Dendritic cell treated with granulocyte-macrophage colony-stimulating factor and Interleukin-4, amounts not matched to agents 40 ng/mL and 50 ng/mL, for 4 days (primary cell): ENCODE results near the gene ERBB4.
"Not testable (repeated sequence)": the region's sequence is repeated elsewhere in the genome, so short reads cannot be mapped to it uniquely, and the experiment has no call there.

Experiments used
- H3K27ac Mint-ChIP-seq: one replicate; pipeline ENCODE4 v1.8.0; 2022; ENCODE audit warnings: mild to moderate bottlenecking, mixed read lengths
- H3K27me3 Mint-ChIP-seq: one replicate; pipeline ENCODE4 v1.8.0; 2022; ENCODE audit warnings: mild to moderate bottlenecking, mixed read lengths
- H3K36me3 Mint-ChIP-seq: one replicate; pipeline ENCODE4 v1.8.0; 2022; ENCODE audit warnings: low read depth, mixed read lengths
- H3K4me1 Mint-ChIP-seq: one replicate; pipeline ENCODE4 v1.8.0; 2022; ENCODE audit warnings: low read depth, mixed read lengths
- H3K4me3 Mint-ChIP-seq: one replicate; pipeline ENCODE4 v1.8.0; 2022; ENCODE audit warnings: mild to moderate bottlenecking, moderate library complexity, mixed read lengths
- H3K9me3 Mint-ChIP-seq: one replicate; pipeline ENCODE4 v1.8.0; 2022; ENCODE audit warnings: mixed read lengths
- intact Hi-C: fragments of 100-400 bp; cut with micrococcal nuclease; formaldehyde crosslinking; loops from one replicate; pipeline ENCODE4 v1.15.0; 2022

Gene ERBB4

DNA sequence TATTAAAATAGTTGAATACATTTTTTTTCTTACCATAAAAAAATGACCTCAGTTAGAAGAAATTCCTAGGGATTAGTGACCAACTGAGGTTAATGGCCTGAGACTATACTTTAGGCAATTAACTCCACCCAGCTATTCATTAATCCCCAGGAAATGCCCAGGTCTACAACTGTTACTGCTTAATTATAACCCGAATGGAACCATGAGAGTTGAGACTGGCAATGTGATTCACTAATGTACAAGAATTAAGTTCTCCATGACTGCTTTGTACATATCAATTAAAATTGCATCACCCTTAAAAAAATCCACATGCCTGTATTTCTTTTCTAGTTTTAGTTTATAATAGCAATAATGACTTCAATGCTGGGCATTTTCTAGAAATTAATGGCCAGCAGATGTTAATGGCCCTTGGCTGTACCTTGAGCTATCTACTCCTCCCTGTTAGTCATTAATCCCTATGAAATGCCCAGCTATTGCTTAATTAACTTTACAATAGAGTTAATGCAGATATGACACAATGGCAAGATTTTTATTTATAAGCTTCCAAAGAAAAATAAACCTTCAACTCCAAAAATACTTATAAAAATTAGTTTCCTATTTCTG is 44.1 kb downstream of the ERBB4 start:
- Mint-ChIP-seq H3K27me3 (no peaks in the 10 kb centered on the region), H3K4me1 (no peaks in the 10 kb centered on the region), H3K36me3 (no peaks in the 10 kb centered on the region), H3K9me3 (no peaks in the 10 kb centered on the region), H3K27ac (no peak overlapping the region), H3K4me3 (no peak overlapping the region)
- intact Hi-C loops = no loop called here

DNA sequence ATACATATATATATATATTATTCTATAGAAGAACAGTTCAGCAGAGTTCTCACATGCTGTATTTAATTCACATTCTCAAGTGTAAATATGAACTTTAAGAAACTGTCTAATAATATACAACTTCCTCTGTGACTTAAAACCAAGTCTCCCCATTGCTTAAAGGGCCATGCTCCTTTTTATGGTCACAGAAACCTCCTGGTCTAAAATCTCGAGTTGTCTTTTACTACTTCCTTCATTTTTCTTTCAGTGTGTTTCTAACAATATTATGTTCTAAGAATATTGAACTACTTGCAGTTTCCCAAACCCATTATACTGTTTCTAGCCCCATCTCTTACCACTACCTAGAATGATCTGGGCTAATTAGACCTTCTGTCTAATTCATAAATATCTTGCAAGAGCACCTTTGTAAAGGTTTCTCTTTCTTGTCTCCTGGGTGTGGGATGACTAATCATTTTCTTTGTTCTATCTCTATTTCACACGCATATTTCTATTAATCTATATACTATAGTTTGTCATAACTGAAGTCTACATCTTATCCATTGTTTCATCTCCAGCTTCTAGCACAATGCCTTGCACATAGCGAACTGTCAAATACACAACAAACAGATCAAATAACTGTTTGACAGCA is 48.8 kb downstream of the ERBB4 start:
- no peaks in the 10 kb centered on the region for H3K9me3 Mint-ChIP-seq
- intact Hi-C loops = no loop called here
- H3K4me1 Mint-ChIP-seq = no peaks in the 10 kb centered on the region
- H3K4me3 Mint-ChIP-seq = no peak overlapping the region
- no peak overlapping the region for H3K27ac Mint-ChIP-seq
- no peaks in the 10 kb centered on the region for H3K27me3 Mint-ChIP-seq
- H3K36me3 Mint-ChIP-seq = no peaks in the 10 kb centered on the region

DNA sequence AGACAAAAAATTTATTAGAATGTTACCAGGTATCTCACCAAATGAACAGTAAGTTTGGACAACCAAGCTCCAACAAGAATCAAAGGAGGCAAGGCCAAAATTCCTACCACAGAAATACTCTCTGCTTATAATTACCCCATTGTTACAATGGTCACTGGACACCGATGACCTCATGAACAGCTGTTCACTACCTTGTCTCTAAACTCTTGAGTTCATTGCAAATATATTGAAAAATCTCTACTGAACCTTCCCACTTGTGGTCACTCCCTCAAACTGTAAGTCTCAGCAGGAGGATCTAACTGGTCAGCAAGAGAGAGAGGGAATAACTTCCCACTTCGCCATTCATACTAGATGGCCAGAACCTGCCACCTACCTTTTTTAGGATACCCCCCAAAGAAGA is 50.0 kb downstream of the ERBB4 start:
- Mint-ChIP-seq H3K4me1 (no peaks in the 10 kb centered on the region), H3K36me3 (no peaks in the 10 kb centered on the region), H3K9me3 (no peaks in the 10 kb centered on the region), H3K27ac (no peak overlapping the region), H3K27me3 (no peaks in the 10 kb centered on the region), H3K4me3 (no peak overlapping the region)
- intact Hi-C loops = no loop called here

DNA sequence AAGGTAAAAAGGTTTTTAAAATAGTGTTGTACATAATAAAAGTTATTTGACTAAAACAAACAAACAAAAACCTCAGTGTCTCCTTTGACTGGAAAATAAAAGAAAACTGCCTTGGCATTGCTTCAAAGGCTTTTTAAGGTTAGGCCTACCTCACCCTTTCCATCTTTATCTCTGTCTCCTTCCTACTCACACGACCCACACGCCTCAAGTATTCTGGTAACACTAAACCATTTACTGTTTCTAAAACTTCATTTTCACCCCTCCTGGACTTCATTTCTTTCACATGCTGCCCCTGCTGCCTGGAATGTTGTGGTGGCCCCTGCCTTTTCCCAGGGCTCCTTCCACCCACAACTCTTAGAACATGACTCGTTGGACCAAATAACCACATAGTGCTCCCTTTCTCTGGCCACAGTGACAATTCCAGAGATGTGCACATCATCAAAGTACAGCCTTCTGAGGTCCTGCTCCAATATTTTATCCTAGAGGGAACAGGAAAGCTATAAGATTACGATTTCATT is 54.0 kb downstream of the ERBB4 start:
- H3K4me3 Mint-ChIP-seq = no peak overlapping the region
- no peaks in the 10 kb centered on the region for H3K9me3 Mint-ChIP-seq
- intact Hi-C loops = no loop called here
- H3K4me1 Mint-ChIP-seq = no peaks in the 10 kb centered on the region
- H3K36me3 Mint-ChIP-seq = no peaks in the 10 kb centered on the region
- no peaks in the 10 kb centered on the region for H3K27me3 Mint-ChIP-seq
- no peak overlapping the region for H3K27ac Mint-ChIP-seq

DNA sequence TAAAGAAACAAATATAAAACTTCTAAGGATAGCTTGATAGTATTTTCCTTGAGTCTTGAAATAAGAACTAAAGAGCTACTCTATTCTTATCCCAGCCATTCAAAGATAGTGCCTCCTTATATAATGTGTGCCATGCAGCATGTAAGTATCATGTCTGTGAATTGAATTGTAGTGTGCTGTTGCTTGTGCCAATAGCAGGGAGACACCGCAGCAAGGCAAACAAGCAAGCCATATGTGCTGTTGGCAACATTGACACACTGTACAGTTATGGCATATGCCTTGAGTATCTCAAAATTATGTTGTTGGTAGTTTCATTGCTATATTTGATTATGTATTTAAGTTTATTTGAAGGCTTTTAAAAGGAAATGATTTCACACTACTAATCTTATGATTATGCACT is 58.2 kb downstream of the ERBB4 start:
- H3K36me3 Mint-ChIP-seq = no peaks in the 10 kb centered on the region
- intact Hi-C loops = no loop called here
- no peak overlapping the region for H3K27ac Mint-ChIP-seq
- no peak overlapping the region for H3K4me3 Mint-ChIP-seq
- no peaks in the 10 kb centered on the region for H3K27me3 Mint-ChIP-seq
- H3K9me3 Mint-ChIP-seq = no peaks in the 10 kb centered on the region
- no peaks in the 10 kb centered on the region for H3K4me1 Mint-ChIP-seq

DNA sequence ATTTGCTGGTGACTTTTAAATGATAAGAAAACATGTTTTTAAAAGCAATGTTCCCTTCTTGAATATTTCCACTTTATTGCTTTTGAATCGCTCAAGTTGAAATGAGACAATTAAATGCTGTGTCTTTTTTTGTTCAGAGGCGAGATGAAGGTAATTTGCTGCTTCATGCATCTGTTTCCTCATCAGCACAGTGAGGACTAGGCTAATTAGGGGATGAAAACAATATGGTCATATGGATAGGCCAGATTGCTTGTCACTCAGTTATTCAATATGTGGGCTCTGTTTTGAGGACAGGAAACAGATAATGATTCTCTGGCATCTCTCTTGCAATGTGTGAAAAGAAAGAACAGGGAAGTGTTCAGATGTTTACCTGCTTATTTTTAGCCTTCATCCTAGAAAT is 61.0 kb downstream of the ERBB4 start:
- intact Hi-C loops = no loop called here

DNA sequence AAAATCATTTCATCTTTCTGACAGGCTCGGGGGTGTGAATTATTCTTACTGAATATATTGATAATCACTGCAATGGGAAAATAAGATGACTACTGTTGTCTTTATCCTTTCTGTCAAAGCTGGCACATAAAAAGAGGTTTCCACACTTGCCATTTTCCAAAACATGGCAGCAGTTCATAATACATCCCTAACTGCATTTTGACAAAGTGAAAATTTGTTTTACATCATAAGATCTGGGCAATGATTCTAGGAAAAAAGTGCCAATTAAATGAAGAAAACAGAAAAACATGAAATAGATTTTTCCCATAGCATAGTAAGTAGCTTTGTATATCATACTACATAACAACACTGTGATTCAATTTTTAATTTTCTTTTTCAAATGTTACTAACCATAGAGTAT is 65.4 kb downstream of the ERBB4 start:
- Mint-ChIP-seq H3K9me3 (no peaks in the 10 kb centered on the region), H3K4me1 (no peaks in the 10 kb centered on the region), H3K36me3 (no peaks in the 10 kb centered on the region), H3K27ac (no peak overlapping the region), H3K4me3 (no peak overlapping the region), H3K27me3 (no peaks in the 10 kb centered on the region)
- intact Hi-C loops = no loop called here

More for the DNA sequence above, 61.0 kb downstream of the ERBB4 start:
- no peaks in the 10 kb centered on the region for H3K9me3 Mint-ChIP-seq
- no peaks in the 10 kb centered on the region for H3K27me3 Mint-ChIP-seq
- no peak overlapping the region for H3K4me3 Mint-ChIP-seq
- no peak overlapping the region for H3K27ac Mint-ChIP-seq
- H3K36me3 Mint-ChIP-seq = no peaks in the 10 kb centered on the region
- no peaks in the 10 kb centered on the region for H3K4me1 Mint-ChIP-seq

DNA sequence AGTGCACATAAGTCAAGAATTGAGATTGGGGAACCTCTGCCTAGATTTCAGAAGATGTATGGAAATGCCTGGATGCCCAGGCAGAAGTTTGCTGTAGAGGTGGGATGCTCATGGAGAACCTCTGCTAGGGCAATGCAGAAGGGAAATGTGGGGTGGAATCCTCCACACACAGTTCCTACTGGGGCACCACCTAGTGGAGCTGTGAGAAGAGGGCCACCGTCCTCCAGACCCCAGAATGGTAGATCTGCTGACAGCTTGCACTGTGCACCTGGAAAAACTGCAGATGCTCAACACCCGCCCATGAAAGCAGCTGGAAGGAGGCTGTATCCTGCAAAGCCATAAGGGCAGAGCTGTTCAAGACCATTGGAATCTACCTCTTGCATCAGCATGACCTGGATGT is 71.1 kb downstream of the ERBB4 start:
- H3K4me3 Mint-ChIP-seq, H3K9me3 Mint-ChIP-seq, H3K27me3 Mint-ChIP-seq, H3K27ac Mint-ChIP-seq, H3K36me3 Mint-ChIP-seq, intact Hi-C loops, H3K4me1 Mint-ChIP-seq: not testable (repeated sequence)

DNA sequence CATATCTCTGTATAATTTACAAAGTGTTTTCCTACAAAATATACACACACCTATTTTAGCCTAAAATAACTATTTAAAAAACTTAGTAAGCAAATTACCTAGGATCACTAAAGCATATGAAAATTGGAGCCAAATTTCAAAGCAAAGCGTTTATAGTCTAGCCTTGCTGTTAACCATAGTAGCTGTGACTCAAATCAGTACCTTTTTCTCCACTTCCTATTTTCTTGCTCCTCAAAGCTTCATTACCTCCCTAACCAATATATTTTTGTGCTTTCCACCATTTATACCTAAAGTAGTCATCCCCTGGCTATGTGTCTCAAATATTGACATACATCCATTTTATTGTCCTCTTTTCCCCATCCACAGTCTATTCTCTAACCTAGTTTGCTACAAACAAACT is 73.1 kb downstream of the ERBB4 start:
- Mint-ChIP-seq H3K9me3 (peaks cover 14% of the 10 kb centered on the region), H3K27ac (no peak overlapping the region)

DNA sequence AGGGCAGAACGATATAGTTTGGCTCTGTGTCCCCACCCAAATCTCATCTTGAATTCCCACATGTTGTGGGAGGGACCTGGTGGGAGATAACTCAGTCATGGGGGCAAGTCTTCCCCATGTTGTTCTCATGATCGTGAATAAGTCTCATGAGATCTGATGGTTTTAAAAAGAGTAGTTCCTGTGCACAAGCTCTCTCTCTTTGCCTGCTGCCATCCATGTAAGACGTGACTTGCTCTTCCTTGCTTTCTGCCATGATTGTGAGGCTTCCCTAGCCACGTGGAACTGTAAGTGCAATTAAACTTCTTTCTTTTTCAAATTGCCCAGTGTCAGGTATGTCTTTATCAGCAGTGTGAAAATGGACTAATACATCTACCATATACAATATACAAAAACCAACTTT is 76.9 kb downstream of the ERBB4 start:
- intact Hi-C loops = not testable (repeated sequence)

More for the DNA sequence above, 73.1 kb downstream of the ERBB4 start:
- intact Hi-C loops = no loop called here
- Mint-ChIP-seq H3K4me1 (no peaks in the 10 kb centered on the region), H3K27me3 (no peaks in the 10 kb centered on the region), H3K36me3 (no peaks in the 10 kb centered on the region), H3K4me3 (no peak overlapping the region)

DNA sequence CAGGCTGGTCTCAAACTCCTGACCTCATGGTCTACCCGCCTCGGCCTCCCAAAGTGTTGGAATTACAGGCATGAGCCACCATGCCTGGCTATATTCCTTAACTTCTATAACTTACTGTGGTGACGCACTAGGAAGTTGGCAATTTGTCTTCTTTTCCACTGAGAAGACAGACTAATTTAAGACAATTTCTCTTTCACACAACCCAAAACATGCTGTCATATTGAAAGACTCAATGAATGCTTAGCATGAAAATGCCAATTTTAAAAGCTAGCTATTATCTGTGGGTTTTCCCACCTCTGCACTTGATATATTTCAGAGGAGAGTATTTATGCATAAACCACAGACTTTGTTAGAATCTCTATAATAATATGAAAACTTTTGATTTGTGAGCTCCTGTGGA is 84.5 kb downstream of the ERBB4 start:
- Mint-ChIP-seq H3K4me3 (no peak overlapping the region), H3K36me3 (no peaks in the 10 kb centered on the region), H3K9me3 (no peaks in the 10 kb centered on the region), H3K27ac (no peak overlapping the region), H3K27me3 (no peaks in the 10 kb centered on the region), H3K4me1 (no peaks in the 10 kb centered on the region)
- intact Hi-C loops = no loop called here

More for the DNA sequence above, 76.9 kb downstream of the ERBB4 start:
- not testable (repeated sequence) for H3K27ac Mint-ChIP-seq, H3K4me1 Mint-ChIP-seq, H3K4me3 Mint-ChIP-seq, H3K27me3 Mint-ChIP-seq, H3K36me3 Mint-ChIP-seq
- peaks cover 23% of the 10 kb centered on the region for H3K9me3 Mint-ChIP-seq

DNA sequence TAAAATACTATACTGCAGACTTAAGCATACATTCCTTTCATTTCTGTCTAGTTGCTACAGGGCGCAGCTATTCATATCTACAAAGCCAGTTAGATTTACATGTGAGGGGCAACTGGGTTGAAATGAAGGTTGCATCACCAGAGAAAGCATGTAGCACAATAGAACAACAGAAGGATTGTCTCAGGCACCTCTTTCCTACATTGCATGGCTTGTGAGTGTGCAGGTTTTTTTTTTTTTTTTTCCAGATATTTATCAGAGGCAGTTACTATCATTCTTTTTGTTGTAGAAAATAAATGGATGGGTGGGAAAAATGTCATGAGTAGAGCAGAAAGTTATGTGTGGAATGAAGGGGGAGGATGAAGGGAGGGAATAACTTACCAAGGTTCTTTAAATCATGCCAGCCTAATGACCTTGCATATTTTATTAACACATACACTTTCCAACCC is 86.8 kb downstream of the ERBB4 start:
- Mint-ChIP-seq H3K36me3 (no peaks in the 10 kb centered on the region), H3K4me1 (no peaks in the 10 kb centered on the region), H3K27ac (no peak overlapping the region), H3K4me3 (no peak overlapping the region), H3K9me3 (no peaks in the 10 kb centered on the region), H3K27me3 (no peaks in the 10 kb centered on the region)
- intact Hi-C loops = no loop called here

DNA sequence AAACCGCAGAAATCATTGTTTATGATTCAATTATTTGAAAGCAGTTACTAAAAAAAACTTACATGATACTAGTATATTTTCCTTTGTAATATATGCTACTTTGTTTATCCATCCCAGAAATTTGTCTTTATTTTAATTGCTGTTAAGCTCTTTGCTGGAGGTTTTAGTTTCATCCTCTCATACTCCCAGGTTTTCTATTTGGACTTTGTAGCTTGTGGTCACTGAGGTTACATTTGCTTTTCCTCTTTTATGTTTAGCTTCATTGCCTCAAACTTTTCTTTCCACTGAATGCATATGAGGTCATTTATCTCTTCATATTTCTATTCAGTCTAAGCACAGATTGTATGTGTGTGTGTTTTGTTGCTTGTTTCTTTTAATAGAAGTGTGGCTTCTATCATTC is 89.9 kb downstream of the ERBB4 start:
- Mint-ChIP-seq H3K4me3 (no peak overlapping the region), H3K4me1 (no peaks in the 10 kb centered on the region), H3K27ac (no peak overlapping the region), H3K36me3 (no peaks in the 10 kb centered on the region), H3K27me3 (no peaks in the 10 kb centered on the region), H3K9me3 (no peaks in the 10 kb centered on the region)
- intact Hi-C loops = no loop called here

DNA sequence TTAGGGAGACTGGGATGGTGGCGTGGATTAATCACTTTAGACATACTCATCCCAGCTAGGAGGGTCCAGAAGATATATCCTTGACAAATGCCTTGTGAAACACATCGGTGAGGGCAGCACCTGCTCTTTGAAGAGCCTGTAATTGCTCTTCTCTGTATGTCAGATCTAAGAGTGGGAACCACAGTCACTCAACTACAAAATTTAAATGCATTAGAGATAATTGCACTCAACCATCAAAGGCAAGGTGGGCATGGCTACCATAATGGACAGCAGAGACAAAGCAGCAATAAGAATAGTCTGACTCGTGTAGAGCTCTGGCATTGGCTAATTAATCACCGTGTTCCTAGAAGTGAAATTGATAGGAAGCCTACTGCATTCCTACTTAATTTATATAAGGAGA is 96.8 kb downstream of the ERBB4 start:
- H3K4me1 Mint-ChIP-seq = no peaks in the 10 kb centered on the region
- intact Hi-C loops = no loop called here
- peaks cover 29% of the 10 kb centered on the region for H3K9me3 Mint-ChIP-seq
- H3K36me3 Mint-ChIP-seq = no peaks in the 10 kb centered on the region
- H3K27ac Mint-ChIP-seq = no peak overlapping the region
- no peaks in the 10 kb centered on the region for H3K27me3 Mint-ChIP-seq
- no peak overlapping the region for H3K4me3 Mint-ChIP-seq

DNA sequence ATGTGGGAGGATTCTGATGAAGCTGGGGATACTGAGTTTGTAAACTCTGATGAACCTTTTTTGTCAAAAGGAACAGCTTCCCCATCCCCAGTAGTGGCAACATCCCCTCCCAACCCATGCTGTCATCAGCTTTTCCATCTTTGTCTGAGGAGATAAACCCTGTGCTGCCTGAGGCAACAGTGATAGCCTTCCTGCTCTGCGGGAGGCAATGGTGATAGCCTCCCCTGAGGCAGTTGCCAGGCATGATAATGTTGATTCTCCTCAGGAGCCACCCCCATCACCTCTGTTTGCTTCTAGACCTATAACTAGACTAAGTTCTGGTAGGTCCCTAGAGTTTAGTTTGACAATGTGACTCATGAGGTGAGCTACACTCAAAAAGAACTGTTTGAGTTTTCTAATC is 97.5 kb downstream of the ERBB4 start:
- Mint-ChIP-seq H3K4me3 (no peak overlapping the region), H3K27ac (no peak overlapping the region), H3K36me3 (no peaks in the 10 kb centered on the region), H3K4me1 (no peaks in the 10 kb centered on the region), H3K9me3 (peaks cover 29% of the 10 kb centered on the region), H3K27me3 (no peaks in the 10 kb centered on the region)
- intact Hi-C loops = no loop called here
